Bronchial epithelial cell (primary cell): ENCODE data around the gene PROSER1. TPM values are rescaled to one million over a fixed set of nuclear protein-coding genes. Genes with fewer than 3 reads are reported as not detected.
"Not testable (repeated sequence)": the region's sequence is repeated elsewhere in the genome, so short reads cannot be mapped to it uniquely, and the experiment has no call there.

Experiments used
- DNase-seq: peaks from one replicate; pipeline ENCODE4 v3.0.0-alpha.2; 2010; ENCODE audit warnings: low read depth
- FAIRE-seq: peaks from 2 replicates; lab custom pipeline; 2011; peaks lifted over from hg19 to GRCh38; lab: Jason Lieb, UNC
- H3K27me3 ChIP-seq: 2 replicates; pipeline ENCODE4 v1.5.1; 2011; ENCODE audit warnings: low read length; ENCODE audit not compliant: control insufficient read depth, insufficient read depth
- H3K36me3 ChIP-seq: 2 replicates; pipeline ENCODE4 v1.5.1; 2011; ENCODE audit warnings: low read length; ENCODE audit not compliant: control insufficient read depth, insufficient read depth
- H3K4me3 ChIP-seq: 2 replicates; pipeline ENCODE4 v1.5.1; 2011; ENCODE audit warnings: mild to moderate bottlenecking, low read depth, low read length, control low read depth
- total RNA-seq: library from RNA; depleted of rRNA; stranded (reverse); fragments of >200 nt; gene quantifications from 2 replicates; pipeline ENCODE4 v1.2.1, GENCODE V29; 2014
- TF ChIP-seq, protein P1 (sequence below): IDR thresholded peaks from 2 replicates; pipeline ENCODE4 v1.5.1; 2011; ENCODE audit warnings: mild to moderate bottlenecking, moderate library complexity, low read length, control low read depth, inconsistent platforms; ENCODE audit not compliant: insufficient read depth, severe bottlenecking

PROSER1 gene
- 9.5 and 14.8 TPM in 2 replicates for total RNA-seq

DNA sequence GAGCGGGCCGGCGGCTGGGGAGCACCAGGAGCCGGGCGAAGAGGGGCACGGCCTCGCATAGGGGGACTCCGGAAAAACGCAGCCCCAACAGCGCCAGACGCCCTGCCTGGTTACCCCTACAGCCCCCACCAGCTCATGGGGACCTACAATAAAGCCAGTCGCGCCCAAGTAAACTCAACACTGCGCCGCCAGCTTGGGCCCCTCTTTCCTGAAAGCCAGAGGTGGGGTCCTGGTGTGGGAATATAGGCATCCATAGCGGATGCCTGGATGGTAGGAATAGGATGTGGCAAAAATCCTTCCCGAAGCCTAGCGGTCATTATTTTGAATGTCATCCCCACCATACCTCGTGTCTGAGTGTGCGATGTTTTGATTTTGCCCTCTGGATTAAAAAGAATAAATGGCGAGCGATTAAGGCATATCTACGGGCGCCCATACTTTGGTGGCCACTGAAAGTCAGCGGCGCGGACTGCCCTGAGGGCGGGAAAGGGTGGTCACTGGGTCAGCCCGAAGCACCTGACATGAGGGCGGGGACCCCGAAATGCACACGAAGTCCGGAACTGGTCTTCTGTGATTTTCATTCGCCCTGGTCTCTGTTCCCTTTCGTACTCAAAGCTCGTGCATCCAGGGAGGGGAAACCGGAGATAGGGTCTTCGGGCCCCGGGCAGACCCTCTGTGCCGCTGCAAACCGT, at the start of gene PROSER1, which contains the start of gene NHLRC3:
Gene PROSER1, minus strand, starts transcription at position 210 of the 689 bp plus-strand sequence. CDS start 847 bp downstream, outside the sequence.
Gene NHLRC3, plus strand, starts transcription at position 577 of the 689 bp plus-strand sequence. CDS start 184 bp downstream, outside the sequence.
- peak within 1 kb of the TSS; percentile 91 for H3K4me3 ChIP-seq
- TF ChIP-seq, protein P1, sequence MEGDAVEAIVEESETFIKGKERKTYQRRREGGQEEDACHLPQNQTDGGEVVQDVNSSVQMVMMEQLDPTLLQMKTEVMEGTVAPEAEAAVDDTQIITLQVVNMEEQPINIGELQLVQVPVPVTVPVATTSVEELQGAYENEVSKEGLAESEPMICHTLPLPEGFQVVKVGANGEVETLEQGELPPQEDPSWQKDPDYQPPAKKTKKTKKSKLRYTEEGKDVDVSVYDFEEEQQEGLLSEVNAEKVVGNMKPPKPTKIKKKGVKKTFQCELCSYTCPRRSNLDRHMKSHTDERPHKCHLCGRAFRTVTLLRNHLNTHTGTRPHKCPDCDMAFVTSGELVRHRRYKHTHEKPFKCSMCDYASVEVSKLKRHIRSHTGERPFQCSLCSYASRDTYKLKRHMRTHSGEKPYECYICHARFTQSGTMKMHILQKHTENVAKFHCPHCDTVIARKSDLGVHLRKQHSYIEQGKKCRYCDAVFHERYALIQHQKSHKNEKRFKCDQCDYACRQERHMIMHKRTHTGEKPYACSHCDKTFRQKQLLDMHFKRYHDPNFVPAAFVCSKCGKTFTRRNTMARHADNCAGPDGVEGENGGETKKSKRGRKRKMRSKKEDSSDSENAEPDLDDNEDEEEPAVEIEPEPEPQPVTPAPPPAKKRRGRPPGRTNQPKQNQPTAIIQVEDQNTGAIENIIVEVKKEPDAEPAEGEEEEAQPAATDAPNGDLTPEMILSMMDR = no peak
- FAIRE-seq (no peak), DNase-seq (peak; percentile 85)
- no peaks in the 10 kb centered on the region for H3K36me3 ChIP-seq
- H3K27me3 ChIP-seq = no peaks in the 10 kb centered on the region

- not testable (repeated sequence) for H3K27me3 ChIP-seq, H3K4me3 ChIP-seq, H3K36me3 ChIP-seq, FAIRE-seq, DNase-seq
Measured at GRCh38 chr13:39086251-39086945, 48.5 kb upstream of the PROSER1 start.

DNA sequence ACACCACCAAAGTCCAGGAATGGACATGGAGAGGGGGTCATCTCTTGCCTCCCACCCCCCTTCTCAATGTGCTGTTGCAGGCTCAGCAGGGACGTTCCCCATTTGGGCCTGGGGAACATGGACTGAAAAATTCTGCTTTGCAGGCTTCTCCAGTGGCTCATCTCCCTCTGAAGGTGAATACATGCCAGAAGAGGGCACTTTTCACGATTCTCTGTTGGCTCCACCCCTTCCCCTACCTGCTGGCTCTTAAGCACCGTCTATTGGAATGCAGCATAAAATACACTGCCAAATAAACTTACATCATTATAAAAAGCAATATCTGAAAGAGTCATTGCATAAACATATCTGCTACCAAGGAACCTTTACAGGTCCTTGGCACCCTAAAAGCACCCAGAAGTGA, 36.1 kb upstream of the PROSER1 start:
- FAIRE-seq = no peak
- no peak overlapping the region for H3K4me3 ChIP-seq
- H3K36me3 ChIP-seq = no peaks in the 10 kb centered on the region
- peak; percentile 25 for DNase-seq
- TF ChIP-seq, protein P1 = no peak
- H3K27me3 ChIP-seq = no peaks in the 10 kb centered on the region

DNA sequence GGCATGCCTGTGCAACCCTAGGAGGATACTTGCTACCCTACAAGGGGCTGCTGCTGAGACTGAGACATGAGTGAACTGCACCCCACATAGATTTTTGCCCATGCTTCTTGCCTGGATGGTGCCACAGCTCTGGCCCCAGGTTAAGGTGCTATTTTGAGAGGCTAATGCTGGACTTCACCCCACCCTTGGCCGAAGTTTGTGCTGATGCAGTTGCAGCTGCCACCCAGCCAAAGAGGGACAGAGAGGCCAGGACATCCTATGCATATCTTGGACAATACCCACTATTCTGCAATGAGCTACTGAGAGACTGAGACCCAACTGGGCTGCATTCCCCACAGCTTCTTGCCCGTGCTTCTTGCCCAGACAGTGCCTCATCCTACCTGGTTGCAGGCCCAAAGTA, 35.0 kb upstream of the PROSER1 start:
- Histone ChIP-seq H3K36me3 (no peaks in the 10 kb centered on the region), H3K4me3 (no peak overlapping the region), H3K27me3 (no peaks in the 10 kb centered on the region)
- TF ChIP-seq, protein P1 = no peak
- DNase-seq (no peak), FAIRE-seq (no peak)

- FAIRE-seq (no peak), DNase-seq (no peak)
- Histone ChIP-seq H3K27me3 (no peaks in the 10 kb centered on the region), H3K4me3 (no peak overlapping the region), H3K36me3 (no peaks in the 10 kb centered on the region)
- TF ChIP-seq, protein P1 = no peak
Measured at GRCh38 chr13:39062004-39062403, 24.1 kb upstream of the PROSER1 start.

- DNase-seq (no peak), FAIRE-seq (no peak)
- TF ChIP-seq, protein P1 = no peak
- no peaks in the 10 kb centered on the region for H3K27me3 ChIP-seq
- H3K36me3 ChIP-seq = no peaks in the 10 kb centered on the region
- H3K4me3 ChIP-seq = no peak overlapping the region
Measured at GRCh38 chr13:39058040-39058439, 20.2 kb upstream of the PROSER1 start.
